CMK (cell line): ENCODE measurements around the gene CSTF1.

Source experiments
- DNase-seq: peaks from one replicate; pipeline ENCODE4 v3.0.0-alpha.2; 2010; ENCODE audit warnings: low read depth

CSTF1 gene

GRCh38 chr20:56429502-56429901, 37.1 kb downstream of the CSTF1 start:
- DNase-seq: peak; percentile 40

GRCh38 chr20:56429941-56430340, 37.5 kb downstream of the CSTF1 start:
- DNase-seq: no peak

GRCh38 chr20:56430461-56430860, 38.0 kb downstream of the CSTF1 start:
- no peak for DNase-seq

- DNase-seq: no peak
Observed at GRCh38 chr20:56430957-56431356, 38.5 kb downstream of the CSTF1 start.

- DNase-seq: no peak
Observed at GRCh38 chr20:56431471-56431870, 39.0 kb downstream of the CSTF1 start.

- DNase-seq: no peak
Observed at GRCh38 chr20:56433221-56433879, 40.9 kb downstream of the CSTF1 start.

GRCh38 chr20:56433880-56434255, 41.4 kb downstream of the CSTF1 start:
- no peak for DNase-seq

GRCh38 chr20:56437196-56437960, 44.9 kb downstream of the CSTF1 start:
- no peak for DNase-seq

GRCh38 chr20:56438284-56438683, 45.8 kb downstream of the CSTF1 start:
- DNase-seq: no peak

GRCh38 chr20:56439771-56440291, 47.4 kb downstream of the CSTF1 start:
- DNase-seq: no peak

GRCh38 chr20:56440346-56441007, 48.0 kb downstream of the CSTF1 start:
- no peak for DNase-seq

GRCh38 chr20:56442389-56443365, 50.2 kb downstream of the CSTF1 start:
- no peak for DNase-seq

- DNase-seq: no peak
Observed at GRCh38 chr20:56443654-56444540, 51.5 kb downstream of the CSTF1 start.

GRCh38 chr20:56445130-56445529, 52.7 kb downstream of the CSTF1 start:
- no peak for DNase-seq

GRCh38 chr20:56445540-56445939, 53.1 kb downstream of the CSTF1 start:
- DNase-seq: no peak

- no peak for DNase-seq
Observed at GRCh38 chr20:56447227-56447626, 54.8 kb downstream of the CSTF1 start.

- no peak for DNase-seq
Observed at GRCh38 chr20:56449459-56449858, 57.0 kb downstream of the CSTF1 start.

GRCh38 chr20:56451056-56451765, 58.8 kb downstream of the CSTF1 start:
- no peak for DNase-seq

GRCh38 chr20:56453352-56453751, 60.9 kb downstream of the CSTF1 start:
- no peak for DNase-seq

GRCh38 chr20:56454754-56455153, 62.3 kb downstream of the CSTF1 start:
- DNase-seq: no peak
